Measurements from ENCODE around the gene ELOA. TPM values are rescaled to one million over a fixed set of nuclear protein-coding genes. Genes with fewer than 3 reads are reported as not detected.
A peak's percentile ranks its signal among the peaks of the same experiment; 100 is the strongest.

The ELOA gene
- total RNA-seq, 1 donor from 2014 or later: 41.7 TPM

- no peak for DNase-seq (ENCODE audit: low spot score)
- H3K27ac Mint-ChIP-seq (ENCODE audit: unreplicated experiment): peak overlapping the region; percentile 0
- peaks cover 61% of the 10 kb centered on the region for H3K4me1 Mint-ChIP-seq (ENCODE audit: low read depth)
- TF ChIP-seq, protein P1, sequence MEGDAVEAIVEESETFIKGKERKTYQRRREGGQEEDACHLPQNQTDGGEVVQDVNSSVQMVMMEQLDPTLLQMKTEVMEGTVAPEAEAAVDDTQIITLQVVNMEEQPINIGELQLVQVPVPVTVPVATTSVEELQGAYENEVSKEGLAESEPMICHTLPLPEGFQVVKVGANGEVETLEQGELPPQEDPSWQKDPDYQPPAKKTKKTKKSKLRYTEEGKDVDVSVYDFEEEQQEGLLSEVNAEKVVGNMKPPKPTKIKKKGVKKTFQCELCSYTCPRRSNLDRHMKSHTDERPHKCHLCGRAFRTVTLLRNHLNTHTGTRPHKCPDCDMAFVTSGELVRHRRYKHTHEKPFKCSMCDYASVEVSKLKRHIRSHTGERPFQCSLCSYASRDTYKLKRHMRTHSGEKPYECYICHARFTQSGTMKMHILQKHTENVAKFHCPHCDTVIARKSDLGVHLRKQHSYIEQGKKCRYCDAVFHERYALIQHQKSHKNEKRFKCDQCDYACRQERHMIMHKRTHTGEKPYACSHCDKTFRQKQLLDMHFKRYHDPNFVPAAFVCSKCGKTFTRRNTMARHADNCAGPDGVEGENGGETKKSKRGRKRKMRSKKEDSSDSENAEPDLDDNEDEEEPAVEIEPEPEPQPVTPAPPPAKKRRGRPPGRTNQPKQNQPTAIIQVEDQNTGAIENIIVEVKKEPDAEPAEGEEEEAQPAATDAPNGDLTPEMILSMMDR (IDR thresholded peaks at IDR 0.05): no peak
- no peaks in the 10 kb centered on the region for H3K9me3 Mint-ChIP-seq (ENCODE audit: low read depth)
- no peak overlapping the region for H3K4me3 Mint-ChIP-seq (ENCODE audit: unreplicated experiment)
- H3K27me3 Mint-ChIP-seq (ENCODE audit: low read depth): no peaks in the 10 kb centered on the region
- peaks cover 51% of the 10 kb centered on the region for H3K36me3 Mint-ChIP-seq (ENCODE audit: low read depth)
Measured at GRCh38 chr1:23696335-23696989, 46.8 kb upstream of the ELOA start.

DNA sequence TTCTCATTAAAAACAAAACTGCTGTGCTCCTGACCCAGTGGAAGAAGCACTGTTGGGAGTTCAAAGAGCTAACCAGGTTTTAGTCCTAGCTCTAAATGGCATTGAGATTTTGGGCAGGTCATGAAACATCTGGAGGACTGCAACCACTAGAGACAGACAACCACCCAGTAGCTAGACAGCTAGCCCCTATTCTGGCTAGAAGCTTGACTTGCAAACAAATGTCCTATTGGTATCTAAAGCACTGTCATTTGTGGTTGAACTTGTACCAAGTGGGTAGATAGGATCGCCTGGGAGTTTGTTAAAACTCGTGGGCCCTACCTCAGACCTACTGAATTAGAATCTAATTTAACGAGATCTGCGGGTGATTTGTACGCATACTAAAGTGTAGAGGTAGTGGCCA, 44.8 kb upstream of the ELOA start:
- Mint-ChIP-seq H3K9me3 (ENCODE audit: low read depth) (no peaks in the 10 kb centered on the region), H3K36me3 (ENCODE audit: low read depth) (peaks cover 42% of the 10 kb centered on the region), H3K27ac (ENCODE audit: unreplicated experiment) (no peak overlapping the region), H3K4me1 (ENCODE audit: low read depth) (peaks cover 48% of the 10 kb centered on the region), H3K4me3 (ENCODE audit: unreplicated experiment) (no peak overlapping the region), H3K27me3 (ENCODE audit: low read depth) (no peaks in the 10 kb centered on the region)
- DNase-seq (ENCODE audit: low spot score): no peak
- TF ChIP-seq, protein P1 (IDR thresholded peaks at IDR 0.05): no peak

DNA sequence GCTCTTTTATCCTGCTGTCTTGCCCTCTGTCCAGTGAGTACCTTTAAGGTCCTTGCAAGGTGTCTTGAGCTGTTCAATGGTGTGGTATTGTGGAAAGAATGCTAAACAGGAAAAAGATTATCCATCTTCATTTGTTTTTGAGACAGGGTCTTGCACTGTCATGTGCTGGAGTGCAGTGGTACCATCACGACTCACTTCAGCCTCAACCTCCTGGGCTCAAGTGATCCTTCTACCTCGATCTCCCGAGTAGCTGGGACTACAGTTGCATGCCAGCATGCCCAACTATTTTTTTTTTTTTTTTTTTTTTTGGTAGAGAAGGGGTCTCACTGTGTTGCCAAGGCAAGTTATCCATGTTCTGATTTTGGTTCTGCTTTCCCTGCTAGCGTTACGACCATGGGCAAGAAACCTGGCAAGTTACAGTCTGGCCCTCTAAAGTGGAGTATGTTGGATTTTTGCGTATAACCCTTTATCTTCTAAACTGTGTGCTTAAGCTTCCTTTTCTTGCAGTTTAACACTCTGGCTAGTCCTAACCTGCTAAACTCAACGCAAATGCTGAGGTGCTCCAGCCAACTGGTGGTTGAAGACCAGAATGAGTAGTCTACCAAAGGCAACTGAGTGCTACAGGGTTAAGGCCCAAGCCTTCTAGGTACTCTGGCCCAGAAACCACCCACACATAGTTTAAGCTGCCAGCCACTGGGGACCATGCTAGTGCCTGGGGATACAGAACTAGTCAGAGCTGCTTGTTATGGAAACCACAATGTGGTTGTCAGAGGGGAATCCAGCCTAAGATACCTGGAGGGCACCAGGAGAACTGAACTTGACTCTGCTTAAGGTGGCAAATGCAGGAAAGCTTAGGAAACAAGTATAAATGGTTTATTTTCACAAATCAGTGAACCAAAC, 43.7 kb upstream of the ELOA start:
- TF ChIP-seq, protein P1 (IDR thresholded peaks at IDR 0.05): no peak
- Mint-ChIP-seq H3K36me3 (ENCODE audit: low read depth) (peaks cover 33% of the 10 kb centered on the region), H3K27me3 (ENCODE audit: low read depth) (no peaks in the 10 kb centered on the region), H3K4me1 (ENCODE audit: low read depth) (peaks cover 37% of the 10 kb centered on the region), H3K27ac (ENCODE audit: unreplicated experiment) (peak overlapping the region; percentile 27), H3K4me3 (ENCODE audit: unreplicated experiment) (no peak overlapping the region), H3K9me3 (ENCODE audit: low read depth) (no peaks in the 10 kb centered on the region)
- DNase-seq (ENCODE audit: low spot score): no peak

GRCh38 chr1:23701310-23701709, 42.0 kb upstream of the ELOA start:
- H3K9me3 Mint-ChIP-seq (ENCODE audit: low read depth): no peaks in the 10 kb centered on the region
- peaks cover 19% of the 10 kb centered on the region for H3K4me1 Mint-ChIP-seq (ENCODE audit: low read depth)
- DNase-seq (ENCODE audit: low spot score): no peak
- no peak overlapping the region for H3K4me3 Mint-ChIP-seq (ENCODE audit: unreplicated experiment)
- peak overlapping the region; percentile 27 for H3K27ac Mint-ChIP-seq (ENCODE audit: unreplicated experiment)
- TF ChIP-seq, protein P1 (IDR thresholded peaks at IDR 0.05): no peak
- no peaks in the 10 kb centered on the region for H3K27me3 Mint-ChIP-seq (ENCODE audit: low read depth)
- peaks cover 20% of the 10 kb centered on the region for H3K36me3 Mint-ChIP-seq (ENCODE audit: low read depth)

- Mint-ChIP-seq H3K9me3 (ENCODE audit: low read depth) (no peaks in the 10 kb centered on the region), H3K36me3 (ENCODE audit: low read depth) (peaks cover 16% of the 10 kb centered on the region), H3K4me1 (ENCODE audit: low read depth) (peaks cover 15% of the 10 kb centered on the region), H3K4me3 (ENCODE audit: unreplicated experiment) (no peak overlapping the region), H3K27me3 (ENCODE audit: low read depth) (no peaks in the 10 kb centered on the region), H3K27ac (ENCODE audit: unreplicated experiment) (no peak overlapping the region)
- TF ChIP-seq, protein P1 (IDR thresholded peaks at IDR 0.05): no peak
- no peak for DNase-seq (ENCODE audit: low spot score)
Measured at GRCh38 chr1:23701996-23702395, 41.3 kb upstream of the ELOA start.
